ENCODE measurements around the gene DOK5.

DNA sequence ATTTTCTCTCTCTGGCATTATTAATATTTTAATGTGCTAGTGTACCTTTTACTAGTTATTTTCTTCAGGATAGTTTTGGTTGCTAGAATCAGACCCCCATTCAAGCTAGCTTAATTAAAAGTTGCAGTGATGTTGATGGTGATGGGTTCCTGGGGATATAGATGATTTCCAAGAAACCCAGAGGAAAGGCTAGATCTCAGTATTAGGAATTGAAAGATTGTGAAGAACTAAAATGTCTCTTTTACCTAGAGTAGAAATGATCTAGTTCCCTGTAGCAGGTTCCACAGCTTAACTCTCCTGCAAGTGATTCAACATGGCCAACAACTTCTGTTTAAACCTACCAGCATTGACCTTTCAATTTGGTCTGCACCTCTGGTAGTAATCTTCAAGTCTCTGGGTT lies 78.6 kb downstream of the DOK5 start:
- TF ChIP-seq CTCF (IDR thresholded peaks at IDR 0.05; ENCODE audit: low read depth, low read length, poor library complexity, severe bottlenecking) (no peak), EZH2phosphoT487 (IDR thresholded peaks at IDR 0.05; ENCODE audit: borderline replicate concordance, low read length) (no peak)

All from DOHH2 (cell line).